ENCODE measurements around the gene C19orf33.
"Not testable (repeated sequence)": the region's sequence is repeated elsewhere in the genome, so short reads cannot be mapped to it uniquely, and the experiment has no call there.

Gene C19orf33

GRCh38 chr19:38309615-38310278 lies 5.7 kb downstream of the C19orf33 start:
- DNase-seq: no peak

GRCh38 chr19:38310279-38310670 lies 6.2 kb downstream of the C19orf33 start:
- DNase-seq: no peak

- DNase-seq: no peak
Measured at GRCh38 chr19:38310986-38311385, 6.9 kb downstream of the C19orf33 start.

GRCh38 chr19:38315657-38316476 lies 11.8 kb downstream of the C19orf33 start, which contains the start of gene YIF1B:
Gene YIF1B, minus strand, starts transcription at chr19:38315947. Its CDS starts 30 bp downstream, at chr19:38315917.
- DNase-seq: peak; percentile 96

GRCh38 chr19:38316477-38317067 lies 12.5 kb downstream of the C19orf33 start:
- DNase-seq: no peak

GRCh38 chr19:38317104-38317612 lies 13.1 kb downstream of the C19orf33 start:
- DNase-seq: no peak

- no peak for DNase-seq
Measured at GRCh38 chr19:38318660-38319059, 14.6 kb downstream of the C19orf33 start.

GRCh38 chr19:38319421-38320258 lies 15.6 kb downstream of the C19orf33 start, which contains the start of gene KCNK6:
Gene KCNK6, plus strand, starts transcription at chr19:38319845. Its CDS starts 106 bp downstream, at chr19:38319951.
- DNase-seq: peak; percentile 6

- no peak for DNase-seq
Measured at GRCh38 chr19:38320969-38321339, 16.9 kb downstream of the C19orf33 start.

GRCh38 chr19:38321646-38322196 lies 17.7 kb downstream of the C19orf33 start:
- DNase-seq: no peak

- DNase-seq: no peak
Measured at GRCh38 chr19:38323291-38323690, 19.2 kb downstream of the C19orf33 start.

GRCh38 chr19:38324431-38324830 lies 20.4 kb downstream of the C19orf33 start:
- DNase-seq: no peak

GRCh38 chr19:38326591-38326990 lies 22.5 kb downstream of the C19orf33 start:
- no peak for DNase-seq

- DNase-seq: no peak
Measured at GRCh38 chr19:38329651-38330050, 25.6 kb downstream of the C19orf33 start.

- DNase-seq: no peak
Measured at GRCh38 chr19:38331728-38332127, 27.7 kb downstream of the C19orf33 start.

- DNase-seq: no peak
Measured at GRCh38 chr19:38333245-38333644, 29.2 kb downstream of the C19orf33 start.

- peak; percentile 93 for DNase-seq
Measured at GRCh38 chr19:38335949-38336637, 32.0 kb downstream of the C19orf33 start.

GRCh38 chr19:38336638-38337359 lies 32.7 kb downstream of the C19orf33 start:
- peak; percentile 74 for DNase-seq

- no peak for DNase-seq
Measured at GRCh38 chr19:38337360-38337653, 33.3 kb downstream of the C19orf33 start.

GRCh38 chr19:38339011-38339410 lies 35.0 kb downstream of the C19orf33 start:
- not testable (repeated sequence) for DNase-seq

GRCh38 chr19:38340927-38341326 lies 36.9 kb downstream of the C19orf33 start:
- no peak for DNase-seq

Data from midbrain (tissue), 1 donor.